ENCODE measurements around the gene NRCAM. TPM values are rescaled to one million over a fixed set of nuclear protein-coding genes. Genes with fewer than 3 reads are reported as not detected.

The NRCAM gene
- total and polyA plus RNA-seq, 2 of the 8 experiments (the other 6 are each of a cell fraction or from before 2014, with no cell fraction given), result 2.7 to 3.8 TPM

- TF ChIP-seq CHD7 (IDR thresholded peaks at IDR 0.05; ENCODE audit: insufficient replicate concordance, low read length) (no peak), SIN3A (conservative IDR thresholded peaks at IDR 0.05 in 1 of 2, IDR thresholded peaks at IDR 0.05 in 1 of 2; ENCODE audit: low read depth in 1 of 2, low read length in 2 of 2) (no peak), SP2 (IDR thresholded peaks at IDR 0.05; ENCODE audit: low read length) (no peak), TAF1 (IDR thresholded peaks at IDR 0.05; ENCODE audit: low read depth, low read length) (no peak), POLR2A (IDR thresholded peaks at IDR 0.05; ENCODE audit: control extremely low read depth in 1 of 2, low read depth in 2 of 2, low read length in 2 of 2) (no peak), TCF12 (IDR thresholded peaks at IDR 0.05; ENCODE audit: low read depth, low read length) (no peak), E2F6 (IDR thresholded peaks at IDR 0.05) (no peak), NRF1 (IDR thresholded peaks at IDR 0.05; ENCODE audit: low read depth, low read length) (no peak), CHD2 (IDR thresholded peaks at IDR 0.05; ENCODE audit: low read length) (no peak), SAP30 (IDR thresholded peaks at IDR 0.05; ENCODE audit: insufficient read depth, insufficient replicate concordance, low read length) (no peak), TAF7 (optimal IDR thresholded peaks at IDR 0.05; ENCODE audit: borderline replicate concordance, low read depth, low read length) (no peak)
Measured at GRCh38 chr7:108467391-108467790, 11.2 kb upstream of the NRCAM start (continued).

Measured in H1 (cell line).